ENCODE data around the gene INO80B. TPM values are rescaled to one million over a fixed set of nuclear protein-coding genes. Genes with fewer than 3 reads are reported as not detected.

Gene INO80B
- total and polyA plus RNA-seq, 8 donors: 23.8 to 44.5 (median 34.3) TPM

DNA sequence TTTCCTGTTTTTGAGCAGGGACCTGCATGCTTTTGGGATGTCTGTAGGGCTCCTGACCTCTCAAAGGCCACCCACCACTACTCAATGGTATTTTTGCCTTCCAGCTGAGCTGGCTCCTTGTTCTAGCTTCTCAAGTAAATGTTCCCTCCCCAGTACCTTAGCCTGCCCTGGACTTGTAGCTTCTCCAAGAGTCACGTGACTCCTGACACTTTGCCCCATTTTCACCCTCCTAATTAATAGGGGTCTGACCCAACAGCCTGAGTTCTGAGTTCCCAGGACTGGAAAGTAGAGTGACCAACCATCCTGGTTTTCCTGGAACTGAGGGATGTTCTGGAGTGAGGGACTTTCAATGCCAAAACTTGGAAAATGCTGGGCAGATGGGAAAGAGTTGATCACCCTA lies 40.6 kb downstream of the INO80B start:
- TF ChIP-seq, protein P1, sequence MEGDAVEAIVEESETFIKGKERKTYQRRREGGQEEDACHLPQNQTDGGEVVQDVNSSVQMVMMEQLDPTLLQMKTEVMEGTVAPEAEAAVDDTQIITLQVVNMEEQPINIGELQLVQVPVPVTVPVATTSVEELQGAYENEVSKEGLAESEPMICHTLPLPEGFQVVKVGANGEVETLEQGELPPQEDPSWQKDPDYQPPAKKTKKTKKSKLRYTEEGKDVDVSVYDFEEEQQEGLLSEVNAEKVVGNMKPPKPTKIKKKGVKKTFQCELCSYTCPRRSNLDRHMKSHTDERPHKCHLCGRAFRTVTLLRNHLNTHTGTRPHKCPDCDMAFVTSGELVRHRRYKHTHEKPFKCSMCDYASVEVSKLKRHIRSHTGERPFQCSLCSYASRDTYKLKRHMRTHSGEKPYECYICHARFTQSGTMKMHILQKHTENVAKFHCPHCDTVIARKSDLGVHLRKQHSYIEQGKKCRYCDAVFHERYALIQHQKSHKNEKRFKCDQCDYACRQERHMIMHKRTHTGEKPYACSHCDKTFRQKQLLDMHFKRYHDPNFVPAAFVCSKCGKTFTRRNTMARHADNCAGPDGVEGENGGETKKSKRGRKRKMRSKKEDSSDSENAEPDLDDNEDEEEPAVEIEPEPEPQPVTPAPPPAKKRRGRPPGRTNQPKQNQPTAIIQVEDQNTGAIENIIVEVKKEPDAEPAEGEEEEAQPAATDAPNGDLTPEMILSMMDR (IDR thresholded peaks at IDR 0.05): no peak
- intact Hi-C loops (cut with DNase I): no loop called here
- Histone ChIP-seq H3K27me3 (peaks cover 30 to 39% of the 10 kb centered on the region in 2 donors), H3K27ac (no peak overlapping the region), H3K4me3 (no peak overlapping the region), H3K36me3 (peaks cover 0 to 42% of the 10 kb centered on the region in 2 donors), H3K9me3 (no peaks in the 10 kb centered on the region), H3K4me1 (peaks cover 21 to 26% of the 10 kb centered on the region in 2 donors)
- ATAC-seq: no peak
- DNase-seq: no peak

DNA sequence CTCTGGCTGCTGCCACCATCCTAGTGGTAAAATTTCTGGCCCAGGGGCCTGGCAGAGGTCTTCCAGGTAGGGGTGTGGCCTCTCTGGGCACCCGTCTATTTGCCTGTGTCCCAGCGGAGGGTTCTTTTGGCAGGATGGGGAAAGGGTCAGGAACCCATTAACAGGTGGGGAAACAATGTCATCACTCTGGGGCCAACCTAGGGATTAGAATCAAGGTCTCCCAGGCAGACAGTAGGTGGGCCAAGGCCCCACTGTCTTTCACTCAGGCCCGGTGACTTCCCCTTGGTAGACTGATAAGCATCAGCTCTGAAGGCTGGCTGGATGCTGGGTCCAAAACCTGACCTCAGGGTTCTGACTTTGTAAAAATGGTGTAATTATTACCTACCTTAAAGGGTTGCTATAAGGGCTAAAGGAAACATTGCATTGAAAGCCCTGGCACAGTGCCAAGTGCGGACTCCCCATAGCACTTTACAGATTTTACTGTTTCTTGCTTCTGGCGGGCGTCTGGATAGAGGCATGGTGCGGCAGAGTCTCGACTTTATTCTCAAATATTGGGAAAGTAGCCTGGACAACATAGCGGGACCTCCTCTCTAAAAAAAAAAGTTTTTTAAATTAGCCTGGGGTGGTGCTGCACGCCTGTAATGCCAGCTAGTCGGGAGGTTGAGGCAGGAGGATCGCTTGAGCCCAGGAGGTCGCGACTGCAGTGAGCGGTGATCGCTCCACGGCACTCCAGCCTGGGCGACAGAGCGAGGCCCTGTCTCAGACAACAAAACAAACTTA lies 42.3 kb downstream of the INO80B start:
- H3K4me1 ChIP-seq: peaks cover 21 to 34% of the 10 kb centered on the region in 2 donors
- H3K27ac ChIP-seq: no peak overlapping the region
- TF ChIP-seq, protein P1 (IDR thresholded peaks at IDR 0.05): no peak
- peaks cover 0 to 25% of the 10 kb centered on the region in 2 donors for H3K36me3 ChIP-seq
- no peaks in the 10 kb centered on the region for H3K9me3 ChIP-seq
- DNase-seq (peak in 1 of 4 donors; percentile 21), ATAC-seq (no peak)
- peak overlapping the region; percentile 33 to 53 for H3K4me3 ChIP-seq
- peaks cover 30 to 57% of the 10 kb centered on the region in 2 donors for H3K27me3 ChIP-seq
- intact Hi-C loops (cut with DNase I): no loop called here

DNA sequence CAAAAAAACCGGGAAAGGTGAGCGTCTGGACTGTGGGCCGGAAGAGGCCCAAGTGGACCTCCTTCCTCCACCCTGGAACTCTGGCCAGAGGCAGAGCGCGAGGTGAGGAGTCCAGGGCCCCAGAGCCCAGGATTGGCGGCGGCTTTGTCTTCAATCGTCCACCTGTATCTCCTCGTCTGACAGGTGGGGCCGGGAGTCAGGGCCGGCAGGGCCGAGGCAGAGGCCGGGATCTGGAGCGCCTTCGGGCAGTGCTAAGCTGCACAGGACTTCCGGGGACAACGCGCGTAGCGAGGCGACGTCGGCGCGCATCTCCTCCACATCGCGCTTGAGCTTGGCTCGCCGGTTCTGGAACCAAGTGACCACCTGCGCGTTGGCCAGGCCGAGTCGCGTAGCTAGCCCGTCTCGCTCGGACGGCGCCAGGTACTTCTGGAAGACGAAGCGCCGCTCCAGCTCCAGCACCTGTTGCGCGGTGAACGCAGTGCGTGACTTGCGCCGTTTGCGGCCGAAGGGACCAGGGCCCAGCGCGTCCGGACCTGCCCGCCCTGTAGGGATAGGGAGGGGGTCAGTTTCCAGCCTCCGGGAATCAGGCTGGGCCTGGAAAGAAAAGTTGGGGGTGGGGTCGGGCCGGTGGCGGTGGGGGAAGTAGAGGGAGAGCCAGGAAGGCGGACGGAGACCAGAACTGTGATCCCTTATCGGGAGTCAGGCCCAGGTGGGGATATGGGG lies 43.1 kb downstream of the INO80B start:
- peak overlapping the region in 1 of 2 donors; percentile 33 for H3K27ac ChIP-seq
- H3K27me3 ChIP-seq: peaks cover 30 to 64% of the 10 kb centered on the region in 2 donors

DNA sequence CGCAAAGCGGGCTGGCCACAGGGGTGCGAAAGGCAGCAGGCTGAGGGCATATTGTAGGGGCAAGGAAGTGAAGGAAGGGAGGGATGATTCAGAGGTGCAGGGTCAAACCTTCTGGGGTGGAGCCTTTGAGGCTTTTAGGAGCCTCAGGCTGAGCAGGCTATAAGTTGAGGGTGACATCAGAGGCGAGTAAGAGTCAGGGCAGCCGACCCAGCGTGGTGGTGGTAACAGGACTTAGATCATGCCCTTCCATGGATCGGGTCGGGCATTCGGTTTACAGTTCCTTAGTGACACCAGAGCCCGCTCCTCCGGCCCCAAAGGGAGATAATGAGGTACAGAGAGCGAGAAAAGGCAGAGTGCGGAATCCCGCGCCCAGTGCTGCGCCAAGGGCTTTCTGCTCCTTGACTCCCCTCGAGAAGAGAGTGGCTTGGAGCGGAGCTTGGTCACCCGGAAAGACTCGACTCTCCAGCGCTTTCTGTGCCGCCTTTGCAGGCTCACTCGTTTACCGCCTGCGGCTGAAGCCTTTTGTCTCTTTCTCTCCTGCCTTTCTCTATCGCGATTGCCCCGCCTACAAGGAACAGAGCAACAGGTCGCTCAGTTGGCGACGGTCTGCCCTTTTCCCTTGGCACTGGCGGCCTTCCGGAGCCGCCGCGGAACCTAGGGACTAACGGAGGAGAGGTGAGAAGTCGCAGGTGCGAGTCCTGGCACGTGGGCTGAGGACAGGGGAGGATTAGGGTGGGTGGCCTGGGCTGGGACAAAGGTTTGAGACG lies 43.8 kb downstream of the INO80B start:
- Histone ChIP-seq H3K36me3 (peaks cover 0 to 10% of the 10 kb centered on the region in 2 donors), H3K27me3 (peaks cover 30 to 72% of the 10 kb centered on the region in 2 donors), H3K9me3 (no peaks in the 10 kb centered on the region), H3K4me3 (peak overlapping the region; percentile 33 to 53), H3K4me1 (peaks cover 24 to 48% of the 10 kb centered on the region in 2 donors), H3K27ac (no peak overlapping the region)
- ATAC-seq (peak; percentile 19), DNase-seq (peak in 1 of 4 donors; percentile 20)
- intact Hi-C loops (cut with DNase I): no loop called here
- TF ChIP-seq, protein P1 (IDR thresholded peaks at IDR 0.05): no peak

More for the DNA sequence above, 43.1 kb downstream of the INO80B start:
- H3K4me1 ChIP-seq: peaks cover 21 to 41% of the 10 kb centered on the region in 2 donors
- TF ChIP-seq, protein P1 (IDR thresholded peaks at IDR 0.05): no peak
- peak overlapping the region; percentile 33 to 53 for H3K4me3 ChIP-seq
- peak in 2 of 4 donors; percentile 19 to 88 for DNase-seq
- ATAC-seq: peak; percentile 65
- H3K36me3 ChIP-seq: peaks cover 0 to 17% of the 10 kb centered on the region in 2 donors
- intact Hi-C loops (cut with DNase I): no loop called here
- no peaks in the 10 kb centered on the region for H3K9me3 ChIP-seq
